Measurements from ENCODE around the gene ELP5. TPM values are rescaled to one million over a fixed set of nuclear protein-coding genes. Genes with fewer than 3 reads are reported as not detected.

Gene ELP5
- total and polyA plus RNA-seq, 2 donors (not counting 3 experiments of a cell fraction or from before 2014, with no cell fraction given), result 44.4 to 54.7 TPM

DNA sequence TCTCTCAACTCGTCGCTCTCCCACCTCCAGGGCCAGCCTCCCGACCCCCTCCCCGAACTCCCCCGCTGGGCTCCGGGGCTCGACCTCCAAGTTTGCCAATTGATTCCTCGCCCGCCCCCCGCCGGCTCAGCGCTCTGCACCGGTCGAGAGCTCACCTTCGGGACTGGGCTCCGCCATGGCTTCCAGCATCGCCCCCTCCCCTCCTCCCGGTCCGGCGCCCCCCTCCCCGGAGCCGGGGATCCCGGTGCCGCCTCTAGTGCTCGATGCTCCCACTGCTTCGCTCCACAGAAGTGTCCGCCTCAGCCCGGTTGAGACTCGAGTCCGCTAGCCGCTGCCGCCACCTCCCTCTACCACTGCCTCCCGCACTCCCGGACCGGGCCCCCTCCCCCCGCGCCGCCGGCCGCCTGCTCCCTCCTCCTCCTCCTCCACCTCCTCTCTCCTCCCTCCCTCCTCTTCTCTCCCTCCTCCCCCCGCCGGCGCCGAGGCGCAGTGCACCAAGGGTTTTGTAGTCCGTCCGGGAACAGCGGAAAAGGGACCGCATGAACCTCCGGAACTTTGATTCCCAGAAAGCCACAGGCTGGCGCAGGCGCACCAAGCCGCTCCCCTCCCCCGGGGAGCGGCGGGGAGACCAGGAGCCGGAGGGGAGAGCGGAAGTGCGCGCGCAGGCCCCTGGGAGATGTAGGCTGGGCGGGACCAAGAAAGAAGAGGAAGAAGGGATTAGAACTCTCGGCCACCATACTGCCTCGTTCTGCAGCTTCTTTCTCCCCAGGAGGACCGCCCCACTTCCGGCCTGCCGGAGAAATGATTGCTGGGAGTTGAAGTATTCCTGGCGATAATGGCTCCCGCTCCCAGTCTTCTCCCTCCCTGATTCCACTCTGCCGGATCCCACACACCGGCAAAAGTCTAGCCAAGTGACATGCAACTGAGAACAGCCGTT lies 12.7 kb upstream of the ELP5 start, which contains the start of gene PHF23:
PHF23 (minus strand) TSS at position 367 of the 937 bp plus-strand sequence; CDS start at position 189, 178 bp downstream.
- FAIRE-seq, result peak; percentile 98
- no TSS peak for BruUV-seq (replicated peaks)
- Histone ChIP-seq H3K36me3 (ENCODE audit: control insufficient read depth in 2 of 2, extremely low read depth in 1 of 2, insufficient read depth in 2 of 2, low read length in 2 of 2) (peaks cover 18 to 27% of the 10 kb centered on the region in 2 experiments), H3K4me1 (ENCODE audit: control insufficient read depth, extremely low read depth, insufficient read depth, low read length) (peaks cover 35% of the 10 kb centered on the region), H2AFZ (ENCODE audit: low read depth, low read length) (no peak within 1 kb of the TSS), H3K79me2 (ENCODE audit: control insufficient read depth, insufficient read depth, low read length) (peaks cover 53% of the 10 kb centered on the region), H3K9me1 (replicated peaks; ENCODE audit: control insufficient read depth, extremely low read depth, insufficient read depth, low read length) (no peaks in the 10 kb centered on the region), H4K20me1 (replicated peaks; ENCODE audit: control insufficient read depth, extremely low read depth, insufficient read depth, low read length) (no peaks in the 10 kb centered on the region), H3K9ac (replicated peaks; ENCODE audit: extremely low read depth, insufficient read depth, low read length) (peak within 1 kb of the TSS; percentile 71), H3K4me3 (replicated peaks in 1 of 3; ENCODE audit: insufficient read depth in 1 of 3, low read depth in 1 of 3, low read length in 3 of 3) (peak within 1 kb of the TSS; percentile 71 to 96 (median 83)), H3K27me3 (ENCODE audit: control insufficient read depth in 2 of 2, insufficient read depth in 2 of 2, low read length in 2 of 2) (no peaks in the 10 kb centered on the region), H3K9me3 (replicated peaks; ENCODE audit: control insufficient read depth, insufficient read depth, low read length) (no peaks in the 10 kb centered on the region), H3K4me2 (ENCODE audit: insufficient read depth, low read length) (peak within 1 kb of the TSS; percentile 81), H3K27ac (ENCODE audit: insufficient read depth, low read depth, low read length) (peak within 1 kb of the TSS; percentile 14)
- POLR2A ChIA-PET, result interaction anchor here (1.1 kb wide), 1 partner anchor 21 kb away, joined by 4 read pairs; no protein-coding TSS in a partner anchor
- intact Hi-C loops (cut with micrococcal nuclease) (loop anchor here (1.0 to 5.0 kb wide), 4 partner anchors 13 to 618 kb away; partner anchors contain the start of genes CYB5D1, ELP5, NAA38 and TMEM88), dilution Hi-C loops (cut with MboI; ENCODE audit: extremely low pct_ligation_motif_present, low sequenced_read_pairs) (no loop called here)
- TF ChIP-seq POLR2A (IDR thresholded peaks at IDR 0.05; ENCODE audit: low read depth, low read length), result peak; percentile 51
- peak; percentile 30 for TF ChIP-seq MYC (IDR thresholded peaks at IDR 0.05; ENCODE audit: low read depth, low read length)
- TF ChIP-seq EZH2 (IDR thresholded peaks at IDR 0.05; ENCODE audit: borderline replicate concordance, low read depth, low read length, severe bottlenecking), result no peak
- no peak for TF ChIP-seq FOS (IDR thresholded peaks at IDR 0.05; ENCODE audit: borderline replicate concordance, insufficient read depth, low read length)
- TF ChIP-seq, protein P1, sequence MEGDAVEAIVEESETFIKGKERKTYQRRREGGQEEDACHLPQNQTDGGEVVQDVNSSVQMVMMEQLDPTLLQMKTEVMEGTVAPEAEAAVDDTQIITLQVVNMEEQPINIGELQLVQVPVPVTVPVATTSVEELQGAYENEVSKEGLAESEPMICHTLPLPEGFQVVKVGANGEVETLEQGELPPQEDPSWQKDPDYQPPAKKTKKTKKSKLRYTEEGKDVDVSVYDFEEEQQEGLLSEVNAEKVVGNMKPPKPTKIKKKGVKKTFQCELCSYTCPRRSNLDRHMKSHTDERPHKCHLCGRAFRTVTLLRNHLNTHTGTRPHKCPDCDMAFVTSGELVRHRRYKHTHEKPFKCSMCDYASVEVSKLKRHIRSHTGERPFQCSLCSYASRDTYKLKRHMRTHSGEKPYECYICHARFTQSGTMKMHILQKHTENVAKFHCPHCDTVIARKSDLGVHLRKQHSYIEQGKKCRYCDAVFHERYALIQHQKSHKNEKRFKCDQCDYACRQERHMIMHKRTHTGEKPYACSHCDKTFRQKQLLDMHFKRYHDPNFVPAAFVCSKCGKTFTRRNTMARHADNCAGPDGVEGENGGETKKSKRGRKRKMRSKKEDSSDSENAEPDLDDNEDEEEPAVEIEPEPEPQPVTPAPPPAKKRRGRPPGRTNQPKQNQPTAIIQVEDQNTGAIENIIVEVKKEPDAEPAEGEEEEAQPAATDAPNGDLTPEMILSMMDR (IDR thresholded peaks at IDR 0.05; ENCODE audit: extremely low read depth in 1 of 2, insufficient read depth in 1 of 2, low read depth in 1 of 2, low read length in 2 of 2), result no peak
- CTCF ChIA-PET, result interaction anchor here (0.9 to 3.4 kb wide), 6 partner anchors 15 to 194 kb away, joined by 3 to 34 read pairs (median 3); partner anchors contain the start of genes ACADVL, ACAP1 and DLG4
- DNase-seq (ENCODE audit: low read depth, low spot score), result peak; percentile 100
